Neural progenitor cell (in vitro differentiated cells): Measurements from ENCODE around the gene E4F1.

Experiments
- EZH2 ChIP-seq: fragments of 200-600 bp; sonication (generic); IDR thresholded peaks from 2 replicates; pipeline ENCODE4 v1.6.1; 2017; ENCODE audit warnings: antibody characterized with exemption, mild to moderate bottlenecking, moderate library complexity
- EZH2phosphoT487 ChIP-seq: fragments of 200-600 bp; sonication (generic); IDR thresholded peaks from 2 replicates; pipeline ENCODE4 v1.6.1; 2017; ENCODE audit warnings: antibody characterized with exemption
- TF ChIP-seq, protein P1 (sequence below): fragments of 200-600 bp; sonication (generic); IDR thresholded peaks from 2 replicates; pipeline ENCODE4 v1.5.1; 2017; ENCODE audit warnings: antibody characterized with exemption, mild to moderate bottlenecking

GRCh38 chr16:2267913-2268666, 44.7 kb downstream of the E4F1 start, which contains the start of gene RNPS1:
- TF ChIP-seq, protein P1, sequence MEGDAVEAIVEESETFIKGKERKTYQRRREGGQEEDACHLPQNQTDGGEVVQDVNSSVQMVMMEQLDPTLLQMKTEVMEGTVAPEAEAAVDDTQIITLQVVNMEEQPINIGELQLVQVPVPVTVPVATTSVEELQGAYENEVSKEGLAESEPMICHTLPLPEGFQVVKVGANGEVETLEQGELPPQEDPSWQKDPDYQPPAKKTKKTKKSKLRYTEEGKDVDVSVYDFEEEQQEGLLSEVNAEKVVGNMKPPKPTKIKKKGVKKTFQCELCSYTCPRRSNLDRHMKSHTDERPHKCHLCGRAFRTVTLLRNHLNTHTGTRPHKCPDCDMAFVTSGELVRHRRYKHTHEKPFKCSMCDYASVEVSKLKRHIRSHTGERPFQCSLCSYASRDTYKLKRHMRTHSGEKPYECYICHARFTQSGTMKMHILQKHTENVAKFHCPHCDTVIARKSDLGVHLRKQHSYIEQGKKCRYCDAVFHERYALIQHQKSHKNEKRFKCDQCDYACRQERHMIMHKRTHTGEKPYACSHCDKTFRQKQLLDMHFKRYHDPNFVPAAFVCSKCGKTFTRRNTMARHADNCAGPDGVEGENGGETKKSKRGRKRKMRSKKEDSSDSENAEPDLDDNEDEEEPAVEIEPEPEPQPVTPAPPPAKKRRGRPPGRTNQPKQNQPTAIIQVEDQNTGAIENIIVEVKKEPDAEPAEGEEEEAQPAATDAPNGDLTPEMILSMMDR, result no peak
- TF ChIP-seq EZH2 (no peak), EZH2phosphoT487 (no peak)
